Peyer's patch (tissue), 4 donors: ENCODE results near the gene ARF6.
"Not testable (repeated sequence)": the region's sequence is repeated elsewhere in the genome, so short reads cannot be mapped to it uniquely, and the experiment has no call there.

ENCODE experiments used
- CTCF ChIP-seq, 6 experiments: fragments of 450-650 bp in 4 of 6; fragments of 200-600 bp in 2 of 6; sonication (generic) in 1 of 6; IDR thresholded peaks; one replicate each; pipeline ENCODE4 v1.5.1; 2017 to 2019; ENCODE audit warnings: antibody characterized with exemption in 6 of 6, mild to moderate bottlenecking in 3 of 6, moderate library complexity in 1 of 6
- POLR2A ChIP-seq, 2 donors: fragments of 450-650 bp; IDR thresholded peaks; one replicate each; pipeline ENCODE4 v1.5.1; 2017; ENCODE audit warnings: antibody characterized with exemption in 2 of 2, mild to moderate bottlenecking in 2 of 2, moderate library complexity in 2 of 2

GRCh38 chr14:49894214-49895107 is 1.6 kb downstream of the ARF6 start:
- TF ChIP-seq CTCF, POLR2A (IDR thresholded peaks at IDR 0.05): not testable (repeated sequence)
